ENCODE measurements around the gene KCNIP1. TPM values are rescaled to one million over a fixed set of nuclear protein-coding genes. Genes with fewer than 3 reads are reported as not detected.

KCNIP1 gene
- total RNA-seq, 1 experiment from 2014 or later, result not detected

DNA sequence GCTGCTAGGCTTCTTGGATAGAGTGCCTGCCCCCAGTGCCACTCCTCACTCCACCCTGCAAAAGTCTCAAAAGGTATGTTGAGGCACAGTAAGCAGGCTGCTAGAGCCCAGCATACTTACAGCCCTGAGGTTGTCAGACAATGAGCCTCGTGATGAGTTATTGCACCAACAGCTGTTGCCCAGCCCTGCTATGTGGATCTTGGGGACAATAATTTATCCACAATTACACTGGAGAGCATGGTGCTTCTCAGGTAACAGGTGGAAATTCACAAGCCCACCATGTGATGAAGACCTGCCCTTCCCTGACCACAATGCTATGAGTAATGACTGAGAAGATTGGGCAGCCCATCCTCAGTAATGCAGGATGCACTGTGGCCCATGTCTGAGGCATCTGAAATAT is 36.5 kb downstream of the KCNIP1 start:
- POLR2A ChIA-PET, result no interaction called here

DNA sequence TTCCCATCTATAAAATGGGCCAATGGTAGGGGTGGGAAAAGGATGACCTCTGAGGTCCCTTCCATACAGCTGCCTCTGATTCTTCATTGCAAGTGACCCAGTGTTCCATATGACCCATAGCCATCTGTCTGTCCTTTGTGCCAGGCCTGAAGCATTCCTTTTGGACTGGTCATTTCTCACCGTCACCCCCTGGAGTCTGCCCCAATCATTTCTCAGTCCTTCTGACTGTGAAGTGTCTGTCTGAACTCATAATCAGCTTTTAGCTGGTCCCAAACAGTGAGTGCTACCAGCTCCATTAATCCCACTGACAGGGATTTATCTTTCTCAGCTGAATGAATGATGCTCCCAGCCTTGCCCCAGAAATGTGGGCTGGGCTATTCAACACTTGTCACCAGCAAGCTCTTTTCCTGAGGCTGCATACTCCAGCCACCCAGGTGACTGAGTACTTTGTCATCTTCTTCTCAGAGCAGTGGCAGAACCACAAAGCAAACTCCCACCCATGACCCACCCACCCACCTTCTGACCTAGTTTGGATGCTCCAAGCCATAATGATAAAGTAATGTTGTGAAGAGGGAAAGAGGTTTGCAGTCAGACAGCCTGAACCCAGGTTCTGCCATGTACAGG is 37.4 kb downstream of the KCNIP1 start:
- ChIA-PET CTCF (no interaction called here), POLR2A (no interaction called here)
- Histone ChIP-seq H3K4me1 (ENCODE audit: control insufficient read depth, insufficient read depth, low read length) (no peaks in the 10 kb centered on the region), H3K36me3 (ENCODE audit: control insufficient read depth, insufficient read depth, low read length) (no peaks in the 10 kb centered on the region), H3K27ac (ENCODE audit: low read length) (no peak overlapping the region), H3K9me3 (ENCODE audit: control insufficient read depth, insufficient read depth, low read depth, low read length) (peaks cover 5% of the 10 kb centered on the region; the same call in 1 of the 2 replicates), H3K27me3 (ENCODE audit: control insufficient read depth, insufficient read depth, low read length) (no peaks in the 10 kb centered on the region), H3K4me3 (ENCODE audit: low read depth in 2 of 2, low read length in 2 of 2) (no peak overlapping the region)
- BruUV-seq (replicated peaks), result no TSS peak
- intact Hi-C loops (cut with micrococcal nuclease; ENCODE audit: unreplicated experiment) (no loop called here), in situ Hi-C loops (cut with HindIII; ENCODE audit: low pct_unique_long_range_greater_than_20kb, low sequenced_read_pairs) (no loop called here)
- DNase-seq (ENCODE audit: low read depth, low spot score) (no peak), ATAC-seq (no peak)
- no peak for TF ChIP-seq TCF7L2 (IDR thresholded peaks at IDR 0.05; ENCODE audit: low read depth, low read length)
- no peak for TF ChIP-seq POLR2AphosphoS5 (IDR thresholded peaks at IDR 0.05; ENCODE audit: low read depth, low read length)
- TF ChIP-seq, protein P1, sequence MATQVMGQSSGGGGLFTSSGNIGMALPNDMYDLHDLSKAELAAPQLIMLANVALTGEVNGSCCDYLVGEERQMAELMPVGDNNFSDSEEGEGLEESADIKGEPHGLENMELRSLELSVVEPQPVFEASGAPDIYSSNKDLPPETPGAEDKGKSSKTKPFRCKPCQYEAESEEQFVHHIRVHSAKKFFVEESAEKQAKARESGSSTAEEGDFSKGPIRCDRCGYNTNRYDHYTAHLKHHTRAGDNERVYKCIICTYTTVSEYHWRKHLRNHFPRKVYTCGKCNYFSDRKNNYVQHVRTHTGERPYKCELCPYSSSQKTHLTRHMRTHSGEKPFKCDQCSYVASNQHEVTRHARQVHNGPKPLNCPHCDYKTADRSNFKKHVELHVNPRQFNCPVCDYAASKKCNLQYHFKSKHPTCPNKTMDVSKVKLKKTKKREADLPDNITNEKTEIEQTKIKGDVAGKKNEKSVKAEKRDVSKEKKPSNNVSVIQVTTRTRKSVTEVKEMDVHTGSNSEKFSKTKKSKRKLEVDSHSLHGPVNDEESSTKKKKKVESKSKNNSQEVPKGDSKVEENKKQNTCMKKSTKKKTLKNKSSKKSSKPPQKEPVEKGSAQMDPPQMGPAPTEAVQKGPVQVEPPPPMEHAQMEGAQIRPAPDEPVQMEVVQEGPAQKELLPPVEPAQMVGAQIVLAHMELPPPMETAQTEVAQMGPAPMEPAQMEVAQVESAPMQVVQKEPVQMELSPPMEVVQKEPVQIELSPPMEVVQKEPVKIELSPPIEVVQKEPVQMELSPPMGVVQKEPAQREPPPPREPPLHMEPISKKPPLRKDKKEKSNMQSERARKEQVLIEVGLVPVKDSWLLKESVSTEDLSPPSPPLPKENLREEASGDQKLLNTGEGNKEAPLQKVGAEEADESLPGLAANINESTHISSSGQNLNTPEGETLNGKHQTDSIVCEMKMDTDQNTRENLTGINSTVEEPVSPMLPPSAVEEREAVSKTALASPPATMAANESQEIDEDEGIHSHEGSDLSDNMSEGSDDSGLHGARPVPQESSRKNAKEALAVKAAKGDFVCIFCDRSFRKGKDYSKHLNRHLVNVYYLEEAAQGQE (IDR thresholded peaks at IDR 0.05; ENCODE audit: insufficient read depth in 1 of 2, low read depth in 2 of 2, low read length in 1 of 2), result no peak
- no peak for TF ChIP-seq SIN3A (IDR thresholded peaks at IDR 0.05; ENCODE audit: borderline replicate concordance, insufficient read depth, low read depth, low read length)
- TF ChIP-seq, protein P2, sequence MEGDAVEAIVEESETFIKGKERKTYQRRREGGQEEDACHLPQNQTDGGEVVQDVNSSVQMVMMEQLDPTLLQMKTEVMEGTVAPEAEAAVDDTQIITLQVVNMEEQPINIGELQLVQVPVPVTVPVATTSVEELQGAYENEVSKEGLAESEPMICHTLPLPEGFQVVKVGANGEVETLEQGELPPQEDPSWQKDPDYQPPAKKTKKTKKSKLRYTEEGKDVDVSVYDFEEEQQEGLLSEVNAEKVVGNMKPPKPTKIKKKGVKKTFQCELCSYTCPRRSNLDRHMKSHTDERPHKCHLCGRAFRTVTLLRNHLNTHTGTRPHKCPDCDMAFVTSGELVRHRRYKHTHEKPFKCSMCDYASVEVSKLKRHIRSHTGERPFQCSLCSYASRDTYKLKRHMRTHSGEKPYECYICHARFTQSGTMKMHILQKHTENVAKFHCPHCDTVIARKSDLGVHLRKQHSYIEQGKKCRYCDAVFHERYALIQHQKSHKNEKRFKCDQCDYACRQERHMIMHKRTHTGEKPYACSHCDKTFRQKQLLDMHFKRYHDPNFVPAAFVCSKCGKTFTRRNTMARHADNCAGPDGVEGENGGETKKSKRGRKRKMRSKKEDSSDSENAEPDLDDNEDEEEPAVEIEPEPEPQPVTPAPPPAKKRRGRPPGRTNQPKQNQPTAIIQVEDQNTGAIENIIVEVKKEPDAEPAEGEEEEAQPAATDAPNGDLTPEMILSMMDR (IDR thresholded peaks at IDR 0.05), result no peak

More for the DNA sequence above, 36.5 kb downstream of the KCNIP1 start:
- BruUV-seq (replicated peaks), result no TSS peak
- CTCF ChIA-PET, result no interaction called here
- DNase-seq (ENCODE audit: low read depth, low spot score), result no peak
- Histone ChIP-seq H3K4me3 (ENCODE audit: low read depth in 2 of 2, low read length in 2 of 2) (no peak overlapping the region), H3K9me3 (ENCODE audit: control insufficient read depth, insufficient read depth, low read depth, low read length) (peaks cover 5% of the 10 kb centered on the region; the same call in 1 of the 2 replicates), H3K36me3 (ENCODE audit: control insufficient read depth, insufficient read depth, low read length) (no peaks in the 10 kb centered on the region), H3K27ac (ENCODE audit: low read length) (no peak overlapping the region), H3K27me3 (ENCODE audit: control insufficient read depth, insufficient read depth, low read length) (no peaks in the 10 kb centered on the region), H3K4me1 (ENCODE audit: control insufficient read depth, insufficient read depth, low read length) (no peaks in the 10 kb centered on the region)
- TF ChIP-seq, protein P1 (IDR thresholded peaks at IDR 0.05; ENCODE audit: insufficient read depth in 1 of 2, low read depth in 2 of 2, low read length in 1 of 2), result no peak
- TF ChIP-seq TCF7L2 (IDR thresholded peaks at IDR 0.05; ENCODE audit: low read depth, low read length), result no peak
- TF ChIP-seq, protein P2 (IDR thresholded peaks at IDR 0.05), result no peak
- no peak for TF ChIP-seq SIN3A (IDR thresholded peaks at IDR 0.05; ENCODE audit: borderline replicate concordance, insufficient read depth, low read depth, low read length)
- no peak for TF ChIP-seq POLR2AphosphoS5 (IDR thresholded peaks at IDR 0.05; ENCODE audit: low read depth, low read length)
- intact Hi-C loops (cut with micrococcal nuclease; ENCODE audit: unreplicated experiment), result no loop called here
- no peak for ATAC-seq
- in situ Hi-C loops (cut with HindIII; ENCODE audit: low pct_unique_long_range_greater_than_20kb, low sequenced_read_pairs), result no loop called here

Measured in Panc1 (cell line).